Ramos (cell line): Measurements from ENCODE around the gene TOM1L2.
"Not testable (repeated sequence)": the region's sequence is repeated elsewhere in the genome, so short reads cannot be mapped to it uniquely, and the experiment has no call there.

Experiments
- in situ Hi-C: fragments of 300-500 bp; cut with MboI; formaldehyde crosslinking; loops from one replicate; pipeline ENCODE4 v1.14.3; 2022; ENCODE audit warnings: low sequenced_read_pairs; ENCODE audit not compliant: unreplicated experiment

The TOM1L2 gene

DNA sequence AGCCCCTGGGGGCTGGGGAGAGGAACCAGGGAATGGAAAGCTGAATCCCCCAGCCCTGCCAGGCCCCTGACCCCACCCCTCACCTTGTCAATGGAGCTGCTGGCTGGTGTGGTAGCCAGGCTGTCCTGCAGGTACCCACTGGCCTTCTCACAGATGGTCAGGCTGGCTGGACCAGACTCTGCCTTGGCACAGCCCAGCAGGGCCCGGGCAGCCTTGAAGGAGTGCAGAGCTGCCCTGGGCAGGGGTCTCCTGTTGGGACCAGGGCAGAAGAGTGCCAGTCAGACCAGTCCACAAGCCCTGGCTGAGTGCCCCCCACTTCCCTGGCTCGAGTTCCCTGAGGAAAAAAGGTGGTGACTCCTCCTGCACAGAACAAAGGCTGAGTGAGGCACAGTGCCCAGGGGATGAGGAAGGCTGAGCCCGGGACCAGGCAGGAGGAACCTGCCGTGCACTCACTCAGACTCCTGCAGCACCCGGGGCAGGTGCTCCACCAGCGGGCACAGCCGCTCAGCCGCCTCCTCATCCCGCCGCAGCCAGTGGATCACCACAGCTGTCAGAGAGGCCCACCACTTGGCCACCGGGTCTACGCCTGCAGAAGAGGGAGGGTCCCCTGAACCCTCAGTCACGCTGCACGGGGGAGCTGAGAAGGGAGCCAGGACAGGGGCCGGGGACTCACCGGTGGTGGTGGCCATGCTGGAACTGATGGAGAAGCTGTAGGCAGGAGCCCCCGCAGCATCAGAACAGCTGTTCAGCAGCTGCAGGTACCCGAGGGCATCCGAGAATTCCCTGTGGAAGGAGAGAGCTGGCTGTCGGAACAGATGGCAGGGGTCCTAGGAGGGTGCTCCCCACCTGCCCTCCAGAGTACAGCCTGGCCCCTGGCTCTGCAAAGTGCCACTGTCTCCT lies 157.8 kb downstream of the TOM1L2 start:
- in situ Hi-C loops, result loop anchor here (5.0 kb wide), 1 partner anchor 48 kb away; no protein-coding TSS in a partner anchor

DNA sequence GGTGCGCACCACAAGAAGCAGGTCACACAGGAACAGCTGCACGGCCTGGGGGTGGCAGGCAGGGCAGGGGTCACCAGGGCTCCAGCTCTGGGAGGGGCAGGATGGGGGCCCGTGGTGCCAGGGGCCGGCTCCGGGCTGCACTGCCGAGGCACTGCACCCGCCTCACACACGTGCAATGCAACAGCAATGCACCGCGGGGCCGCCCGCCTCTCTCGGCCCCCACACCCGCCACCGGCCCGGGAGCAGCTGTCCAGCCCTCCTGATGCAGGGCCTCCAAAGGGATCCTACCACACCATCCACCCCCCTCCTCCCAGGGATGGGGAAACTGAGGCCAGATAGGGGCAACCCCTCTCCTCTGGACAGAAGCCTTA lies 158.5 kb downstream of the TOM1L2 start:
- in situ Hi-C loops, result loop anchor here (5.0 kb wide), 1 partner anchor 49 kb away; no protein-coding TSS in a partner anchor

DNA sequence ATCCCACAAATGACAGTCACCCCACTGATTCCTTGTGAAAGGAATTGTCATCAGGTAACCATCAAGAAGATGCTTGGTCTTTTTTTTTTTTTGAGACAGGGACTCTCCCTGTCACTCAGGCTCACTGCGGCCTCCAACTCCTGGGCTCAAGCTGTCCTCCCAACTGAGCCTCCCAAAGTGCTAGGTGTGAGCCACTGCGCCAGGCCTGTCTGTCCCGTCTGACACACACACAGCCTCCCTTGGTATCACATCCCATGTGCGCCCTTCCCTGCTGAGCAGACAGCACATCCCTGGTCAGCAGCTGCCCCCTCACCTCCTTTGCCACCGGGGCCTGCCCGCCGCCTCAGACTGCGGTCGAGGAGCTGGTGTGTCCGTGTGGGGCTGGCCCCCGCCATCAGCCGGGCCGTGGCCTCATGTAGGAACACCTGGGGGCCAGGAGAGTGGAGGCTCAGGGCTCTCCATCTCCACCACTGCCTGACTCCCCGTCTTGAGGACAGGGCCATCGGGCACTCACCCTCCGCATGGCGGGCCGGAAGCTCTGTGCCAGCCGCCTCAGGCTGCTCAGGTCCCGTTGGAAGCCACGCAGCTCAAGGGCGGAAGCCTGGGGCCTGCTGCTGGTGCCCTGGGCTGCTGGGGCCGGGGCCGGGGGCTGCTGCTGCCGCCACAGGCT lies 159.0 kb downstream of the TOM1L2 start:
- in situ Hi-C loops, result loop anchor here (5.0 kb wide), 1 partner anchor 49 kb away; no protein-coding TSS in a partner anchor

DNA sequence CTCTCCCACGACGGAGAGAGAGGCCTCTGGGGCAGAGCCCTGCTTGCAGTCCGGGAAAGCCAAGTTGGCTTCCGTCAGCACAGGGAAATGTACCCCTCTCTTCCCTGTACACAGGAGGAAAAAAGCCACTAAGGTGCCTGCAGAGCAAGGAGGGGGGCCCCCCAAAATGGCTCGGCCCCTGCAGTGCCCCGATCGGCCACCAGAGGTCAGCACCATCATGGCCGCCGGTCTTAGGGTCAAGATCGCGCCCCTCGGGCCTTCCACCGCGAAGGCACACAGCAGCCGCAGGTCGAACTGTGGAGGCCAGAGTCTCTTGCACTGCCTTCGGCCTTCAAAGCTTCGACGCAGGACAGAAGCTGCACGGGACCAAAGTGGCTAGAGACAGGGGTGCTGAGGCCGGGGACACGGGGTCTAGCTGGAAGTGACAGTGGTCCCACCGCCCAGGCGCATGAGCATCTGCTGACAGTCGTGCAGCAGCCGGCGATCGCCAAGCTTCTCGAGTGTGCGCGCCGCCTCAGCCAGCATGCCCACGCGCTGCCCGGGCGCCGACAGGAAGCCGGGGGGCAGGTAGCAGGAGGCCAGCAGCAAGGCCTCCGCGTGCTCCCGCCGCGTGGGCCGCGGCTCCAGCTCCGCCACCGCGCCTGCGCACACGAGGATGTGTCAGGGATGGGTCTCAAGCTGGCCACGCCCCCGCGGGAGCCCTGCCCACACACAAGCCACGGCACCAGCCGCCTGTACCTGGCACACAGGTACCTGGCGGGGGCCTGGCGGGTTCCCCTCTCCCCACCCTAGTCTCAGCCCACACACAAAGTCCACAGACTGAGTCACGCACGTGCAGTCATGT lies 159.8 kb downstream of the TOM1L2 start:
- in situ Hi-C loops, result loop anchor here (5.0 kb wide), 1 partner anchor 50 kb away; no protein-coding TSS in a partner anchor

DNA sequence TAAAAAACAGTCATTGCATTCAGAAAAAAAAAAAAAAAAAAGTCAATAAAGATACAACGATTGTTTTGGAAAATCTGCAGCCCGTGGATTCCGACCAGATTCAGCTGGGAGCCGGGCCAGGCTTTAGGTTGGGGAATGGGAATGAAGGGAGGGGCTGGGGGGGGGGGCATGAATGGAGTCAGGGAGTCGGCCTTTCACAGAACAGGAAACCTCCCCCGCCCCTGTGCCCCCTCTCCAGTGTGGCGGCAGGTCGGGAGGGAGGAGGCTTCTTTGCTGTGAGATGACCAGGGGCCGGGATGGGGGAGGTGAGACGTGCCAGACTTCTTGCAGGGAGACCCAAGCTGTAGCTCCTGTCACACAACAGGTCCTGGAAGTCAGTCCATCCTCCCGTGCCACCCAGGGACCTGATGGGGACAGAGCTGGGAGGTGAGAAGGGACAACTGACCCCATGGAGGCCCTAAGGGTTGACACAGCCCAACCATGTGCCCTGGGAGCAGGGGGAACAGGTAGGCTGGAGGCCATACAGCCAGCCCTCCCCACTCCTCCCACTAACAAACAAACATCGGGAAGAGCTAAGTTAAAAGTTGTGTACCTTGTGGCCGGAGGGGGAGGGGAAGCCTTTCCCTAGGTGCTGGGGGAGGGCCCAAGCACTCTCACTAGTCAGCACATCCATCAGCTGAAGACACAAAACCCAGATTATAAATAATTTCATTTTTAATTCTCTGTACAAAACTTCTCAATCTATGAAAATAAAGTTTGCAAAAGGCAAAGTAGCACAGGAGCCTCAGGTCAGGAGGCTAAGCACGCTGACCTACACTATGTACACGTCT lies 160.6 kb downstream of the TOM1L2 start:
- in situ Hi-C loops, result loop anchor here (5.0 kb wide), 1 partner anchor 51 kb away; no protein-coding TSS in a partner anchor

DNA sequence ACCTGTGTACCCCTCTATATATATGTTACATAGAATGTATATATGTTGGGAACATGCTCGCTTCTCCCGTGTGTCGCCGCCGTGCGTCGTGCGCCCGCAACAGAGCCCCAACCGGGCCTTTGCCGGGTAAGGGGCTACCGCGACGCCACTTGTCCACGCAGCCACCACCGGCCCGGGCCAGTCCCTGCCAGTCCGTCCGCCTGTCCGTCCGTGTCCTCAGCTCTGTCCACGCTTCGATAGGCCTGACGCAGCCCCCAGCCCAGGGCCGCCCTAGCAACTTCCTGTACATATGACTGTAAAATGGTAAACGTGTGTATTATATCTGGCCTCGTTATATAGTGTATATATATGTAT lies 161.3 kb downstream of the TOM1L2 start:
- in situ Hi-C loops, result loop anchor here (5.0 kb wide), 1 partner anchor 51 kb away; no protein-coding TSS in a partner anchor

DNA sequence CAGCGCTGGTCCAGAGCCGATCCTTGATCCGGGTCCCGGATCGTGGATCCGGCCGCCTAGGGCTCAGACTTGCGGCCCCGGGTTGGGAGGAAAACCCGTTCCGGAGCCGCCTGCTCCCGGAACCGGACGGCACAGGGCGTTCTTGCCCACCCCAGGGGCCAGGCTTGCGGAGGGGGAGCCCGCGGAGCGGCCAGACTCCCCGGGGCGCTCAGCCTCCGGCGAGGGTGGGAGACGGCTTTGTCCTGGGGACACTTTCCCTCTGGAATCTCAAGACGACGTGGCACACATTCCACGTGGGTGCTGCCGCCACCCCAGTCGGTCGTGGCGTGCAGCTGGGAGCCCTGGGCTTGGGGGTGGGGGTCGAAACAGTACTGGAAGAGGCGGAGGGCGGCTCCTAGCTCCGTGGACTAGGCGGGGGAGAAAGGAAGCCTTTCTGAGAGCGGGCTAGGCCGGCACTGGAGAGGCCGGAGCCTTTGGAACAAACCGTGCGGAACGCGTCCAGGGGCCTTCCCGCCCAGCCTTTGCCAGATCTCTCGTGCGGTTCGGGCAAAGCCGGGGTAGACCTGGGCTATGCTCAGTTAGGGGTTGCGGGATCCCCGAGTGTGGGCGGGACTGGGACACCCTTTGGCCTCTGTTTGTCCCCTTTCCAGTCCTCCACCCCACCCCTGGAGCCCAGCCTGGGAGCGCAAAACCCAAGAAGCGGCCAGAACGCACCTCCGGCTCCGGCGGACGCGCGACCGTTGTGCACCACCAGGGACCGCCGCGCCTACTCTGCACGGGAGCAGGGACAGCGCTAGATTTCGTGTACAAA lies 161.9 kb downstream of the TOM1L2 start:
- in situ Hi-C loops, result loop anchor here (5.0 kb wide), 1 partner anchor 52 kb away; no protein-coding TSS in a partner anchor

DNA sequence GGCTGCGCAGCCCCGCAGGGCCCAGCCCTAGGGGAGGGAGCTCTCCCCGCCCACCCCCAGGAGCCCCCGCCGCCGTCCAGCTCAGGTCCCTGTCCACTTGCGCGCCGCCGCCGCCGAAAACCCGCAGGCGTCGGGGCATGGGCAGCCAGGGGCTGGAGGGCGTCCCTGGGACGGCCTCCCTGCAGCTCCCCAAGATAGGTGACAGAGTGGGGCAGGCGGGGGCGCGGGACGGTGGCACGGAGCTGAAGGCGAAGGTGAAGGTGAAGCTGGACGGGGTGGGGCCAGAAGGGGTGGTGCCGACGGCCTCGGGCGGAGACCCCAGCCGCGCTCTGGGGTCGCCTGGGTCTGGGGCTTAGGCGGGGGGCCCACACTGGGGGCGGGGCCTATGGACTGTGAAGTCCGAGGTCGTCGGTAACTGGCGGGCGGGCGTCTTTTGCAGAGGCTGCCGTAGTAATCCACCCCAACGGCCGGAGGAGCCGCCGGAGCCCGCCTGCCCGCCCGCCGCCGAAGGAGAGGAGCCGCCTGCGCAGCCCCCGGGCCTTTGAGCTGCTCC lies 162.6 kb downstream of the TOM1L2 start:
- in situ Hi-C loops, result loop anchor here (5.0 kb wide), 1 partner anchor 53 kb away; no protein-coding TSS in a partner anchor

DNA sequence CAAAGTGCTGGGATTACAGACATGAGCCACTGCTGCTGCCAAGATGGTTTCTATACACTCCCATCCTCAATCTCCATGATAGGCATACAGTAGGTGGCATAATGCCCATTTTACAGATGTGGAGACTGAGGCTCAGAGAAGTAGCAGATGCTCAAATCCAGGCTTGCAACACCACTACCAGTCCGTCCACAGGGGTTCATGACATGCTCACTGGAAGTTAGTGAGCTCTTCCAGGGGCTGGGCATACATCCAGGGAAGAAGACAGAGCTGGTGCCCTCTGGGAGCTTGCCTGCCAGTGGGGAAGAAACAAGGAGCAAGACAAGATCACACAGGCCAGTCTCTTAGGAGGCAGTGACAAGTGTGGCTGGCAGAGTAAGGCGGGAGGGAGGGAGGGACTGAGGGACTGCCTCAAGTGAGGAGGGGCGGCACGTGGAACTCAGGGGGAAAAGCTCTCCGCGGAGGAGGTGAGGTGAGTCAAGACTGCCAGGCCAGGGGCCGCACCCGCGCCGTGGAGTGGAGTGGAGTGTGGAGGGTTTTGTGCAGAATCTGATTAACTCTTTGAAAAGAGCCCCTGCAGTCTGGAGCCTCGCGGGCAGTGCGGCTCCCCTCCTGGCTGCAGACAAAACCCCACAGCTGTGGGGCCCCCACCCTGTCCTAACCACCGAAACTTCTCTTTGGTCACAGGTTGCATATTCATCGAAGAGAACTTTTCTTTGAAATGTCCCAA lies 163.3 kb downstream of the TOM1L2 start:
- in situ Hi-C loops, result no loop called here

DNA sequence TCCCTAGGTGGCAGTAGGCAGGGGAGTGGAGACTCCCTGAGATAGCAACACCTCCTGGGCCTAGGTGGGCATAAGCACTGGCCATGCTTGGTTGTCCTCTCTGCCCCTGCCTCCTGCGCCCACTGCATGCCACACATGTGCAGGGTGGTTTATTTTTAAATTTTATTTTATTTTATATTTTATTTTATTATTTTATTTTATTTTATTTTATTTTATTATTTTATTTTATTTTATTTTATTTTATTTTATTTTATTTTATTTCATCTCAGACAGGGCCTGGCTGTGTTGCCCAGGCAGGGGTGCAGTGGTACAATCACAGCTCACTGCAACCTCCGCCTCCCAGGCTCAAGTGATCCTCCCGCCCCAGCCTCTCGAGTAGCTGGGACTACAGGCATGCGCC lies 164.0 kb downstream of the TOM1L2 start:
- in situ Hi-C loops, result not testable (repeated sequence)

DNA sequence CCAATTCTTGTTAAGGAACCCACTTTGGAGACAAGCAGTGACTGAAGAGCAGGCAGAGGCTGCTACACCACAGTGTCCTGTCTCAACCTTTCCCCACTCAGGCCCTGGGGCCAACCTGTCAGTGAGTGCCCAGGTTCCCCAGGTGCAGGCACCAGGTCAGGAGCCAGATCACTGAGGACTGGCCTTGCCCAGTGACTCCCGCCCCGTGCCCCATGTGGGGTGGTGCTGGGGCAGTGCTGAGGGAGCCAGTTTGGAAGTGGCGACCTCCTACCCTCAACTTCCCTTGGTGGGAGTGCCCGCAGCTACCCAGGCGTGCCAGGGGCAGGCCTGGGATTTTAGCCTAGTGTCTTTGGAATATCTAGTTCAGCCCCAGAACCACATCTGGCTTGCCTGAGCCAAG lies 164.8 kb downstream of the TOM1L2 start:
- in situ Hi-C loops, result no loop called here

DNA sequence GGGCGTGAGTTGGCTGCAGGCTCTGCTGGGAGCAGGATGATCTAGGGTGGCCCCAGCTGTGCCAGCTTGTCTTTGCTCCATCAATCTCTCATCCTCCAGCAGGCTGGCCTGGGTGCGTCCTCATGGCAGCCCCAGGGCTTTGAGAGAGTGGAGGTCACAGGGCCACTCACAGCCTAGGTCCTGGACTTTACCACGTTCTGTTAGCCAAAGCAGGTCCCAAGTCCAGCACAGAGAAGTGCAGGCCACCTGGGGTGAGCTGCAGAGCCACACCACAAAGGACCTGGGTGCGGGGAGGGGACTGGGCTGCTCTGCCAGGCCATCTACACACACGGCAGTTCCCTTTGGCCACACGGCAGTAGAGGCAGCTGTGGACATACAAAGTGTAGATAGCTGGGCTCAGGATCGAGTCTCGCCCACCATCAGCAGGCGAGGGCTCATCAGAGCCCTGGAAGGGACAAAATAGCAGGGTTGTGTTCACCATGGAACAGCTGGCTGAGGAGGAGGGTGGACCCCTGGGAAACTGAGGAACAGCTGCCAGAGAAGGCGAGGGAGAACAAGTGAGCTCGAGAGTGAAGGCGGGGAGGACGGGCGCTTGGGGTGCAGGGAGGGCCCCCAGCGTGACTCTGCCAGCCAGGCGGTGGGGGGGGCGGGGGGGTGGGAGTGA lies 165.5 kb downstream of the TOM1L2 start:
- in situ Hi-C loops, result no loop called here

DNA sequence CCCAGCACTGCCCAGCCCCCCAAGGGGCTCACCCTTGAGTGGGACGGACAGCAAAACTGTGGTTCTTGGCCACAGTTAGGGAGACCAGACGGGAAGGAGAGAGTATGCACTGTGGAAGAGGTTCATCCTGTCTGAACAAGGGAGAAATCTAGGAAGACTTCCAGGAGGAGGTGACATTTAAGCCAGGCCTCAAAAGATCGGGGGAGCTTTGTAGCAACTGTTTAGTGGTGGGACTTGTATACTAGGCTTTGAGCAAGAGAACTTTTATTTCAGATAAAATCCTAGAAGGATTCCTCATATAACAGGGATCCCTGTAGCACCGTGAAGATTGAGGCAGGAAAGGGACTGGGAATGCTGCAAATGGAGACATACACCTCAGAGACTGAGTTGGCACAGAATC lies 166.2 kb downstream of the TOM1L2 start:
- in situ Hi-C loops, result no loop called here

DNA sequence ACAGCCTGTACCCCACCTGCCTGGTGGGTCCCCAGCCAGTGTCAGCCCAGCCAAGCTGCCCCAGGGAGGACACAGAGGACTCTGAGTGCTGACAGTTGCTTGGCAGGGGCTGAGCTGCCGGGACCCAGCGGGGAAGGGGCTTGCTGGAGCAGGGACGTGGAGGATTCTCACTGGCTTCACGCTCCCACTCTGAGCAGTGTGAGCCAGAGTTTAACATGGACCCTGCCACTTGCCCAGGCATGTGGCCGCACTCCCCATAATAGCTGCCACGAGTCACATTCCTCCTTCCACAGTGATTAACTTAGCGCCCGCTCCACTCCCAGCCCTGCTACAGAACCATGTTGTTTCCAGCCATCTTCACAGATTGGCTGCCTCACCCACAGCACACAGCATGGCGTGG lies 166.6 kb downstream of the TOM1L2 start:
- in situ Hi-C loops, result no loop called here

DNA sequence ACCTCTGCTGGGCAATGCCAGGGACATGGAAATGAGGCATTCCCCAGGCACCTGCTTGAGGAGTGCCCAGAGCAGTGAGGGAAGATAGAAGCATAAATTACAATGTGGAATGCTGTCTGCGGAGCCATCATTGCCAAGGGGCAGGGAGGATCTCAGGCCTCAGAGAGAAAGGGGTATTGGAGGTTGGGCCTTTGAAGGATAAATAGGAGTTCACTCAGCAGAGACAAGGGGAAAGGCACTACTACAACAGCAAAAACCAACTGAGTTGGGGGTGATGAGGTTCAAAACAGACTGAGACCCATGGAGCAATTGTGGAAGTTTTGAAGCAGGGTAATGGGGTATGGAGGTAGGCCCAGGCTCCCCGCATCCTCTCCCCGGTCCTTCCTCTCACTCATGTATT lies 168.2 kb downstream of the TOM1L2 start:
- in situ Hi-C loops, result no loop called here

DNA sequence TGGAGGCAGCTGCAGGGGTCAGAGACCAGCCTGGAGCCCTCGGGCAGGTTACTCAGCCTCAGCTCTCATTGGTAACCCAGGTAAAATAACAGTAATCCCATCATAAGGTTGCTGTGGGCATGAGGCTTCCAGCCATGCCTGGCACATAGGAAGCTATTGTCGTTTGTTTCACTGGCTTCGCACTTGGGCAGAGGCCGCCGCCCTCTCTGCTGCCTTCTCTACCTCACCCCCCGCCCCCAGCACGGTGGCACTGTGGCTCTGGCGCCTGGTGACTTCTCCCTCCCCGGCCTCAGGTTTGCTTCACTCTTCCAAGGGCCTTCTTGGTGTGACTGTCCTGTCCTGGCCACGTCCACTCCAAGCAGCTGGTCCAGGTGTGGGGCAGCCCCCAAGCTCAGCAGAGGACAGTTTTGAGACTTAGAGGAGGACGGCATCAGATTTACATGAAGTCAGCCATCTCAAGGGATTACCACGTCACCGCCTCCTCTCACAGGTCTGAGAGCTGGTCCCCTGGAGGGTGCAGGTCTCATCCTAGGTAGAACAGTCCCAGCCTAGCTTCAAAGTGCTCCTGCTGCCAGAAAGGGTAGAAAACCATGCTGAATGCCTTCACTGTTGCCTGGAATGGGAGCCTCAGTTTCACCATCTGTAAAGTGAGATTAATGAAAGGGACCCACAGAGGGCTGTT lies 170.3 kb downstream of the TOM1L2 start:
- in situ Hi-C loops, result no loop called here
